ENCODE data around the gene GPR152. TPM values are rescaled to one million over a fixed set of nuclear protein-coding genes. Genes with fewer than 3 reads are reported as not detected.

GPR152 gene
- total and polyA plus RNA-seq, 12 donors: not detected

DNA sequence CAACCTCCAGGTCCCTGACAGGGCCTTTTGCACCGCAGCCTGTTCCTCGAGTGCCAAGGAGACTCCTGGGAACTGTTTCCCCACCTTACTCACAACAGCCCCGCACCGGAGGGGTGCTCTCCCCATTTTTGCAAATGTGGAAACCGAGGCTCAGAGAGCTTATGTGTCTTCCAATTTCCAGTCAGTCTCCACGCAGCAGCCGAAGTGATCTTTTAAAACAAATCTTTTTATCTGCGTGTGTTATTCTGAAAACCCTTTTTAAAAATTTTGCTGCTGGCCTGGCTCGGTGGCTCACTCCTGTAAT is 16.9 kb upstream of the GPR152 start:
- peak overlapping the region in 9 of 10 donors; percentile 67 to 99 (median 84) for H3K4me3 ChIP-seq
- H3K4me1 ChIP-seq: peaks cover 3 to 43% (median 20%) of the 10 kb centered on the region in 9 donors
- peaks cover 0 to 6% (median 0%) of the 10 kb centered on the region in 9 donors for H3K36me3 ChIP-seq
- ATAC-seq: no peak
- TF ChIP-seq, protein P1, sequence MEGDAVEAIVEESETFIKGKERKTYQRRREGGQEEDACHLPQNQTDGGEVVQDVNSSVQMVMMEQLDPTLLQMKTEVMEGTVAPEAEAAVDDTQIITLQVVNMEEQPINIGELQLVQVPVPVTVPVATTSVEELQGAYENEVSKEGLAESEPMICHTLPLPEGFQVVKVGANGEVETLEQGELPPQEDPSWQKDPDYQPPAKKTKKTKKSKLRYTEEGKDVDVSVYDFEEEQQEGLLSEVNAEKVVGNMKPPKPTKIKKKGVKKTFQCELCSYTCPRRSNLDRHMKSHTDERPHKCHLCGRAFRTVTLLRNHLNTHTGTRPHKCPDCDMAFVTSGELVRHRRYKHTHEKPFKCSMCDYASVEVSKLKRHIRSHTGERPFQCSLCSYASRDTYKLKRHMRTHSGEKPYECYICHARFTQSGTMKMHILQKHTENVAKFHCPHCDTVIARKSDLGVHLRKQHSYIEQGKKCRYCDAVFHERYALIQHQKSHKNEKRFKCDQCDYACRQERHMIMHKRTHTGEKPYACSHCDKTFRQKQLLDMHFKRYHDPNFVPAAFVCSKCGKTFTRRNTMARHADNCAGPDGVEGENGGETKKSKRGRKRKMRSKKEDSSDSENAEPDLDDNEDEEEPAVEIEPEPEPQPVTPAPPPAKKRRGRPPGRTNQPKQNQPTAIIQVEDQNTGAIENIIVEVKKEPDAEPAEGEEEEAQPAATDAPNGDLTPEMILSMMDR (IDR thresholded peaks at IDR 0.05): peak in 1 of 9 donors; percentile 3
- intact Hi-C loops (cut with DNase I): loop anchor here in 8 of 10 donors (1.0 to 5.0 kb wide), 8 partner anchors 35 to 77 kb away; partner anchors contain the start of genes PPP1CA (in 6 of the 8), TBC1D10C (in 6 of the 8), PITPNM1 (in 3 of the 8) and CDK2AP2 (in 2 of the 8)
- no peaks in the 10 kb centered on the region for H3K27me3 ChIP-seq
- DNase-seq: no peak
- H3K9me3 ChIP-seq: no peaks in the 10 kb centered on the region
- 13 to 20% methylated on average over 9 of the region's 9 CpGs for WGBS, 2 donors
- H3K27ac ChIP-seq: peak overlapping the region; percentile 37 to 94 (median 89)

DNA sequence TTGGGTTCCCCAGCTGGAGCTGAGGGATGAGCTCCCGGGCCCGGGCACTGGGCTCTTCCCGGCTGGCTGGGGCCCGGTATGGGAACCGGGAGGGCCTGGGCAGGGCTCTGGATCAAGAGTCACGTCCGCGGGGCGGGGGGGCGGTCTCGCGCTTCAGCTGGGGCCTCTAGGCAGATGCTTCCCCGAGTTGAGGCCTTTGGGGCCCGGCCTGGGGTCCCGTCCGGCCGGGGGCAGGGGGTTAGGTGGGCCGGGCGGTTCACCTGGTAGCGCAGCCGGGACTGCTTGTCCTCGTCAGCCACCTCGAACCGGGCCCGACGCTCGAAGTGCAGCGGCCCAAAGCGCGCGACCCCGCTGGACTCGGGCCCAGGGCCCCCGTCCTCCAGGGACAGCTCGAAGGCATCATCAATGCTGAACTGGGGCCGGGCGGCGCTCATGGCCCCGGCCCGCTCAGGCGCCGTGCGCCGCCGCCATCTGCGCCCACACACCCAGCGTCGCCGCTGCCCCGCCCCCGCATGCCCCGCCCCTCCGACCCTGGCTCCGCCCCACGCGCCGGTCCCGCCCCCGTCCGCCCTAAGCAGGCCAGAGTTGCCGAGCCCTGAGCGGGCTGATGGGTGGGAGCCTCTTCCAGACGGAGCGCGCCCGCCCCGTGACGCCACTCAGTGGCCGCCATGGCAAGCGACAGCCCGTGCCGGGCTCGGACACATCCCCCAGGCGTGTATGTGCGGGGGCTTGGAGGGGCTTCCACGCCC is 16.4 kb upstream of the GPR152 start, which contains the start of gene TMEM134:
Gene TMEM134, minus strand, starts transcription at position 493 of the 749 bp plus-strand sequence. Its CDS starts 59 bp downstream, at position 434.
- ATAC-seq (peak; percentile 92 to 96 (median 94)), DNase-seq (peak; percentile 92 to 94)
- intact Hi-C loops (cut with DNase I): loop anchor here in 8 of 10 donors (1.0 to 5.0 kb wide), 8 partner anchors 36 to 77 kb away; partner anchors contain the start of genes PPP1CA (in 6 of the 8), TBC1D10C (in 6 of the 8), PITPNM1 (in 3 of the 8) and CDK2AP2 (in 2 of the 8)
- no peaks in the 10 kb centered on the region for H3K9me3 ChIP-seq
- TF ChIP-seq, protein P1 (IDR thresholded peaks at IDR 0.05): peak in 8 of 9 donors; percentile 44 to 73 (median 56)
- 1% methylated on average over 53 to 76 of the region's 76 CpGs for WGBS, 2 donors
- H3K27me3 ChIP-seq: no peaks in the 10 kb centered on the region
- peak within 1 kb of the TSS; percentile 44 to 94 (median 89) for H3K27ac ChIP-seq
- peak within 1 kb of the TSS; percentile 67 to 99 (median 84) for H3K4me3 ChIP-seq
- H3K4me1 ChIP-seq: peaks cover 6 to 49% (median 24%) of the 10 kb centered on the region in 9 donors
- peaks cover 0 to 6% (median 0%) of the 10 kb centered on the region in 9 donors for H3K36me3 ChIP-seq

DNA sequence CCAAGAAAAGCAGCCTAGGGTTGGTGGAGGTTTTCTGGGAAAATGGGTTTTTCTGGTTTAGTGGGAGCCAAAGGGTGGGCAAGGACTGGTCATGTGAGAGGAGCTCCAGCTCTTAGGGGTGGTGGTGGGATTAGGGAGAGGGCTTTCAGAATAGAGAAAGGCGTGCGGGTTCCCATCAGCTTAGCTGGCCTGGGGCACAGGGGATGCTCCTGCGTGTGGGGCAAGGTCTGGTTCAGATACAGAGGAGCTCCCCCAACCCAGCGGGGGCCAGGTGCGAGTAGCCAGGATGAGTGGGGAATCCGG is 15.9 kb upstream of the GPR152 start:
- DNase-seq: no peak
- Histone ChIP-seq H3K27ac (peak overlapping the region; percentile 44 to 94 (median 89)), H3K27me3 (no peaks in the 10 kb centered on the region), H3K36me3 (peaks cover 0 to 6% (median 0%) of the 10 kb centered on the region in 9 donors), H3K4me1 (peaks cover 8 to 54% (median 28%) of the 10 kb centered on the region in 9 donors), H3K4me3 (peak overlapping the region; percentile 67 to 99 (median 84)), H3K9me3 (no peaks in the 10 kb centered on the region)
- WGBS, 2 donors: 5 to 8% methylated on average over 6 of the region's 6 CpGs
- ATAC-seq: peak in 1 of 8 donors; percentile 3
- TF ChIP-seq, protein P1 (IDR thresholded peaks at IDR 0.05): no peak
- intact Hi-C loops (cut with DNase I): loop anchor here in 8 of 10 donors (2.0 to 5.0 kb wide), 6 partner anchors 36 to 76 kb away; partner anchors contain the start of genes PPP1CA (in 6 of the 8), TBC1D10C (in 6 of the 8), PITPNM1 (in 2 of the 8) and RPS6KB2 (in 2 of the 8)

DNA sequence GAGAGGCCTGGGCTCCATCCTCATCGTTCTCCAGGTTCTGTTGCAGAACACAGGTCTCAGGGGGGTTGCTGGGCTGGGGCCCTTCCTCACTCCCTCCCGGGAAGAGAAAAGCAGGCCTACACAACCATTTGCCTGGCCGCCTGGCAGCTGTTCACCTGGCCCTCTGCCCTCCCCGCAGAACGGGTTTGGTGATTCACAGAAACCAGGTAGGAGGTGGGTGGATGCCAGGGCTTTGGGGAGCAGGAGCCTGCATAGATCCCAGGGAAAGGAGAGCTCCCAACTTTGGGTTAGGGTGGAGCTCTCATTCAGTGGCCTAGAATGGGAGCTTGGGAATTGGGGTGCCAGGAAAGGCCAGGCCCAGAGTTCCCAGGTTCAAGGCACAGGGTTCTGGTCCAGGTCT is 15.5 kb upstream of the GPR152 start:
- no peak for DNase-seq
- peak overlapping the region in 9 of 10 donors; percentile 67 to 99 (median 84) for H3K4me3 ChIP-seq
- ATAC-seq: no peak
- no peaks in the 10 kb centered on the region for H3K27me3 ChIP-seq
- intact Hi-C loops (cut with DNase I): loop anchor here in 8 of 10 donors (2.0 to 5.0 kb wide), 6 partner anchors 37 to 76 kb away; partner anchors contain the start of genes PPP1CA (in 6 of the 8), TBC1D10C (in 6 of the 8), PITPNM1 (in 2 of the 8) and RPS6KB2 (in 2 of the 8)
- no peaks in the 10 kb centered on the region for H3K9me3 ChIP-seq
- 20 to 33% methylated on average over 5 of the region's 5 CpGs for WGBS, 2 donors
- TF ChIP-seq, protein P1 (IDR thresholded peaks at IDR 0.05): no peak
- peak overlapping the region in 8 of 10 donors; percentile 85 to 94 (median 90) for H3K27ac ChIP-seq
- H3K36me3 ChIP-seq: peaks cover 0 to 6% (median 0%) of the 10 kb centered on the region in 9 donors
- H3K4me1 ChIP-seq: peaks cover 8 to 55% (median 30%) of the 10 kb centered on the region in 9 donors
